Stimulated activated CD4-positive, alpha-beta T cell treated with anti-CD3 and anti-CD28 coated beads, TNF-alpha, amount 100 ng/mL, for 24 hours (primary cell): ENCODE data around the gene RELA.
"Not testable (repeated sequence)": the region's sequence is repeated elsewhere in the genome, so short reads cannot be mapped to it uniquely, and the experiment has no call there.

Experiments
- DNase-seq, 3 experiments: peaks; one replicate each; pipeline ENCODE4 v3.0.0-alpha.2; 2020; ENCODE audit warnings: low read depth in 3 of 3

The RELA gene

DNA sequence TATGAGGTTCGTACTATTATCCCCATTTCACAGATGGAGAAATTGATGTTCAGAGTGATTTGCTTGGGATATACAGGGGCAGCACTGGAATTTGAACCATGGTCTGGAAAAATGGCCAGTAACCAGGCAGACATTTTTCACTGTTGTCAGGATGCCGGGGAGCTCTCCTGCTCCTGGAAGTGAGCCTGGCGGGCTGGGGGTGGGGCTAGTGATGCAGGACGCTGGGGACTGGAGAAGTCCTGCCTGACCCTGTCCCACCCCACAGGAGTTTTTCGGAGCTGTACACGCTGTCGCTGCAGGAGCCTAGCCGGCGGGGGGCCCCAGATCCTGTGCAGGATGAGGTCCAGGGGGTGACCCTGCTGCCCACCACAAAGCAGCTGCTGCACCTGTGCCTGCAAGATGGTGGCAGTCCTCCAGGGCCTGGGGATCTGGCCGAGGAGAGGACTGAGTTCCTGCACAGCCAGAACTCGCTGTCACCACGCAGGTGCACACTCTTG is 13.7 kb downstream of the RELA start:
- no peak for DNase-seq

DNA sequence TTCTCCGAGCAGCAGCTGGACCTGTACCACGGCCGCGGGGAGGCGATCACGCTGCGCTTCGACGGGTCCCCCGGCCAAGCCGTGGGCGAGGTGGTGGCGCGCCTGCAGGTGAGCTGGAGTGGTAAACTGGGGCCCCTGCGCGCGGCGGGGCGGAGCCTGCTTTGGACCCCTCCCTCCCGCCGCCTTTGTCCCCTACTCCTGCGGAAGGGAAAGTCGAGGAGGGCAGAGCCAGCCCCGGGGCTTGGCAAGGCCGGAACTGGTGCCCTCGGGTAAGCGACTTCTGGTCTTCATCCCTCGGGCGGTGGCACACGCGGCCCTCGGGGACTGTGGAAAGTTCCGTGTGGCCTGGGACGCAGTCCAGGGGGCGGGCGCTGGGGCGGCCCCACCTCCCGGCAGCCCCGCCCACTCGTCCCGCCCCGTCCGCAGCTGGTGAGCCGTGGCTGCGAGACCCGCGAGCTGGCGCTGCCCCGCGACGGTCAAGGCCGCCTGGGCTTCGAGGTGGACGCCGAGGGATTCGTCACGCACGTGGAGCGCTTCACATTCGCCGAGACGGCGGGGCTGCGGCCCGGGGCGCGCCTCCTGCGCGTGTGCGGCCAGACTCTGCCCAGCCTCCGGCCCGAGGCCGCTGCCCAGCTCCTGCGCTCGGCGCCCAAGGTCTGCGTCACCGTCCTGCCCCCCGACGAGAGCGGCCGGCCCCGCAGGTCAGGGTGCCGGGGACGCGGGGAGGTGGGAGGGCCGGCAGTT is 15.6 kb downstream of the RELA start:
- DNase-seq, result no peak

GRCh38 chr11:65646288-65646957 is 16.3 kb downstream of the RELA start:
- no peak for DNase-seq

GRCh38 chr11:65645710-65646109 is 17.0 kb downstream of the RELA start:
- DNase-seq, result no peak

- DNase-seq, result no peak
These were observed 17.9 kb downstream of the RELA start for GRCh38 chr11:65644837-65645236.

DNA sequence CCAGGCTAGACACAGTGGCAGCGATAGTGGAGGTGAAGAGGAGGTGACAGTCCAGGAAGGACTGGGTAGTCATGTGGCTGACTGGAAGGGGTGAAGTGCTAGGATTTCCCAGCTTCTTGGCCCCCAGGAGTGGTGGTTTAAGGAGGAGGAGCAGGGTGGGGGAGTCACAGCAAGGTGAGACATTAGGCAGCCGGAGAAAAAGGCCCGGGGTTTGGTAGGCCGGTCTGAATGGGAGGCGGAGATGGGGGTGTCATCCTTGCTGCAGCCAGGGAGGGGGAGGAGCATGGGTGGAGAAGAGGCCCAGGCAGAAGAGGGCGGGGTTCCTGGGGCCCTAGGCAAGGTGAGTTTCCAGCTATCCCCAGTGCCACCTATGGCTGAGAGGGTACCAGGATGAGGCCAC is 18.7 kb downstream of the RELA start:
- peak in 1 of 3 experiments; percentile 43 for DNase-seq

GRCh38 chr11:65642014-65642671 is 20.6 kb downstream of the RELA start:
- DNase-seq, result peak in 1 of 3 experiments; percentile 26

DNA sequence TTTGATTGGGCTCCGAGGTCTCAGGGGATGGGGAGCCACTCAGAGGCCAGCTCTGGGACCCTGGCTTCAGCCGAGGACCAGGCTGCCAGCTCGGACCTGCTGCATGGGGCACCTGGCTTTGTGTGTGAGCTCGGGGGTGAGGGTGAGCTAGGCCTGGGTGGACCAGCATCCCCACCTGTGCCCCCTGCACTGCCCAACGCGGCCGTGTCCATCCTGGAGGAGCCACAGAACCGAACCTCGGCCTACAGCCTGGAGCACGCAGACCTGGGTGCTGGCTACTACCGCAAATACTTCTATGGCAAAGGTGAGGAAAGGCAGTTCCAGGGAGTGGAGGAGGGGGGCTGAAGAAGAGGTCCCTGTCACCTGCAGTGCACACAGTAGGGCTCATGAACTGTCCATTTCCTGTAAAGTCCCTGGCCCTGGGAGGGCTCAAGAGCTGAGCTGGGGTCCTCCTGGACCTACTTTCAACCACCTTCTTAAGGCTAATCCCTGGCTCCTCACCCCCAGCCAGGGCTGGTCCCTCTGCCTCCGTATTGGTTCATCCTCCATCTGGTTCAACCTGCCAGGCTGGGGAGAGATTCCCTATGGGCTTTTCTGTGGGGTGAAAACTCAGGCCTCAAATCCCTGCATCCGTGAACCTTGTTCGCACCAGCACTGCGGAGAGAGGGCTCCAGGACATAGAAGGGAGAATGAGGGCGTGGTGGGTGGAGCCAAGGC is 21.3 kb downstream of the RELA start:
- DNase-seq, result no peak

DNA sequence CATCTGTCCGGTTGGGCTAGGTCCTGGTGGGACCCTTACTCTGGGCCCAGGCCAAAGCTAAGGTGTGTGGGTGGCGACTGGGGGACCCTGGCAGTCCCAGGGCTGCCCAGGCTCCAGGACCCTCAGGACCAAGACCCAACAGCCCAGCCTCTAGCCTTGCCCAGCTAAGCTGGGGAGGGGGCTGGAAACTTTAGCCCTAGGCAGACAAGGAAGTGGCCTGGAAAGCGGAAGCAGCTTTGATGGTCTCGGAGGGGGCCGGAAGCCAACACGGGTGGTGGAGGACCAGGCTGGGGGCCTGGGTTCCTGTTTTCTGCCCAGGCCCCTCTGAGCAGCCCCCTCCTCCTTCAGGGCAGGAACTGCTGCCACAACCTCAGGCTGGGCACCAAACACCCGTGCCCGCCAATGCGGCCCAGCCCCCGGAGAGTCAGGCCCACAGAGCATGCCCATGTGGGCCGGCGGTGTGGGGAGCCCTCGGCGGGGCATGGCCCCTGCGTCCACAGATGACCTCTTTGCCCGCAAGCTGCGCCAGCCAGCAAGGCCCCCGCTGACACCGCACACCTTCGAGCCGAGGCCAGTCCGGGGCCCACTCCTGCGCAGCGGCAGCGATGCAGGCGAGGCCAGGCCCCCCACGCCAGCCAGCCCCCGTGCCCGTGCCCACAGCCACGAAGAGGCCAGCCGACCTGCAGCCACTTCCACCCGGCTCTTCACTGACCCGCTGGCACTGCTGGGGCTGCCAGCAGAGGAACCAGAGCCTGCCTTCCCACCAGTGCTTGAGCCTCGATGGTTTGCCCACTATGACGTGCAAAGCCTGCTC is 22.0 kb downstream of the RELA start:
- DNase-seq, result no peak

GRCh38 chr11:65639623-65640482 is 22.9 kb downstream of the RELA start:
- no peak for DNase-seq

DNA sequence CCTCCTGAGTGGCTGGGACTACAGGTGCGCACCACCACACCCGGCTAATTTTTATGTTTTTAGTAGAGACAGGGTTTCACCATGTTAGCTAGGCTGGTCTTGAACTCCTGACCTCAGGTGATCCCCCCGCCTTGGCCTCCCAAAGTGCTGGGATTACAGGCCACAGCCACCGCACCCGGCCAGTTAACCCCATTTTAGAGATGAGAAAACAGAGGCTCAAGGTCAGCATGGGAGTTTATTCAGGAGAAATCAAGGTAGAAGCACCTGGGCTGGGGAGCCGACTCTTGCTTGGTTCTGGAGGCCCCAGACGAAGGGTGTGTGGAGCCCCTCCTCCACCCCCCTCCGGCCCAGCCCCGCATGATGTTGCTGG is 23.5 kb downstream of the RELA start:
- DNase-seq, result not testable (repeated sequence)

DNA sequence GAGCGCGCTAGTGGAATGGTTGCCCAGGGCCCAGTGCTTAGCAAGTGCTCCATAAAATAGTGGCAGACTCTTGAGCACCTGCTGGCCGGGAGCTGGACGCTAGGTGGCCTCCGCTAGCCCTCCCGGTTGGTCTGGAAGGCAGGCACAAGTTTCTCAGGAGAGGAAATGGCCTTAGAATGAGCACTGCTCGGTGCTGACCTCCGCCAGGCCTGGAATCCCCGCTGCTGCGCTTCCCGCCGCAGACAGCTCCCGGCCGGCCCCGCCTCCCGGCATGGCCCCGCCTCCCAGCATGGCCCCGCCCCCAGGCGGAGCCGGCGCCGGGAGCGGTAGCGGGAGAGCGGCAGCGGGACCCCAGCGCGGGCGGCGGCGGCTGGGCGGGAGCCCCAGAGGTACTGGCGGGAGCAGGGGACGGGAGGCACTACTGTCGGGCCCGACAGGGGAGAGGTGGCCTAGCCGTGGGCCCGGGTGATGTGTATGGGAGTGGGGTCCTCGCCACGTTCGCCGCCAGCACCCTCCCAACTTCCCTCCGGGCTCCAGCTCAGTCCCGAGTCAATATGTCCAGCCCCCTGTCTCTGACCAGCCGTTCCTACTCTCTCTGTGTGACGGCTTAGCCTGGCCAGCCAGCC is 24.8 kb downstream of the RELA start, which contains the start of gene SIPA1:
Gene SIPA1 (plus strand): TSS at position 308 of the 626 bp plus-strand sequence. CDS start 2,821 bp downstream, outside the sequence.
- DNase-seq, result peak; percentile 44 to 78 (median 60)

DNA sequence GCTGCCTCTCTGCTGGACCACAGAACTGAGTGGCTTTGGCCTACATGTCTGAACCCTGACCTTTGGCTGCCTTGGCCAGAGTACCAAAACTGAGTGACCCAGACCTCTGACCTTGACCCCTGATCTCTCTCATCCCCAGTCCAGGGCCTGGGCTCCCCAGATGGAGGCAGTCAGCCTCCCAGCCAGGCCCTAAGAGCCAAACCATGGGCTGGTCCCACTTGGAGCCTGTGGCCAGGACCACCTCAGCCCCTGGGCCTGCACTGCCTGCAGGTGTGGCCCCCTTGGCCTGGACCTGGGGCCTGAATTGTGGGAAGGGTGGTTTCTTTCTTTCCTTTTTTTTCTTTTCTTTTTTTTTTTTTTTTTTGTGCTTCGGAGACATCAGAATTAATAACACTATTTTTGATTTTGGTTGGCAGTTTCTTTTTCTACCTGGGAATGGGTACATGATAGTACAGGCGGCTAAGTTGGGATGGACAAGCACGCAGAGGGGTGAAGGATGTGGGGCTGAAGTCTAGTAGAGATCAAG is 25.6 kb downstream of the RELA start:
- no peak for DNase-seq

DNA sequence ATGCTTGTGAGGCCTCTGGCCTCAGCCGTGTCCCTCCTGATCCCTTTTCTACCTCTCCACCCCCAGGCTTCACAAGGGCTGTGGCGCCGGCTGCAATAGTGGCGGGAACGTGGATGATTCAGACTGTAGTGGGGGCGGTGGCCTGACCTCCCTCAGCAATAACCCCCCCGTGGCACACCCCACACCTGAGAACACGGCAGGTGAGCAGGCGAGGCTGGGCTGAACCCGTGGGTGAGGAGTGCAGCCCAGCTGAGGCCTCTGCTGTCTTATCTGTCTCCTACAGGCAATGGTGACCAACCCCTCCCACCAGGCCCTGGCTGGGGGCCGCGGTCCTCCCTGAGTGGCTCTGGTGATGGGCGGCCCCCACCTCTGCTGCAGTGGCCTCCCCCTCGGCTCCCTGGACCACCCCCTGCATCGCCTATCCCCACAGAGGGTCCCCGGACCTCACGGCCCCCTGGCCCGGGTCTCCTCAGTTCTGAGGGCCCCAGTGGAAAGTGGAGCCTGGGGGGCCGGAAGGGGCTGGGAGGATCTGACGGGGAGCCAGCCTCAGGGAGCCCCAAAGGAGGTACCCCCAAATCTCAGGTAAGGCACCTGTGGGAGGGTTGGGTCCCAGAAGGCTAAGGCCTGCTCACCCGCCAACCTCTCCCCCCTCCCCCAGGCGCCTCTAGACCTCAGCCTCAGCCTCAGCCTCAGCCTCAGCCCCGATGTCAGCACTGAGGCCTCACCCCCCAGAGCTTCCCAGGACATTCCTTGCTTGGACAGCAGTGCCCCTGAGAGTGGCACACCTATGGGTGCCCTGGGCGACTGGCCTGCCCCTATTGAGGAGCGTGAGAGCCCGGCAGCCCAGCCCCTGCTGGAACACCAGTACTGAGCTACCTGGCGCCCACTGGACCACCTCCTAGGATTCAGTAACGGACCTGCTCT is 26.3 kb downstream of the RELA start:
- no peak for DNase-seq

DNA sequence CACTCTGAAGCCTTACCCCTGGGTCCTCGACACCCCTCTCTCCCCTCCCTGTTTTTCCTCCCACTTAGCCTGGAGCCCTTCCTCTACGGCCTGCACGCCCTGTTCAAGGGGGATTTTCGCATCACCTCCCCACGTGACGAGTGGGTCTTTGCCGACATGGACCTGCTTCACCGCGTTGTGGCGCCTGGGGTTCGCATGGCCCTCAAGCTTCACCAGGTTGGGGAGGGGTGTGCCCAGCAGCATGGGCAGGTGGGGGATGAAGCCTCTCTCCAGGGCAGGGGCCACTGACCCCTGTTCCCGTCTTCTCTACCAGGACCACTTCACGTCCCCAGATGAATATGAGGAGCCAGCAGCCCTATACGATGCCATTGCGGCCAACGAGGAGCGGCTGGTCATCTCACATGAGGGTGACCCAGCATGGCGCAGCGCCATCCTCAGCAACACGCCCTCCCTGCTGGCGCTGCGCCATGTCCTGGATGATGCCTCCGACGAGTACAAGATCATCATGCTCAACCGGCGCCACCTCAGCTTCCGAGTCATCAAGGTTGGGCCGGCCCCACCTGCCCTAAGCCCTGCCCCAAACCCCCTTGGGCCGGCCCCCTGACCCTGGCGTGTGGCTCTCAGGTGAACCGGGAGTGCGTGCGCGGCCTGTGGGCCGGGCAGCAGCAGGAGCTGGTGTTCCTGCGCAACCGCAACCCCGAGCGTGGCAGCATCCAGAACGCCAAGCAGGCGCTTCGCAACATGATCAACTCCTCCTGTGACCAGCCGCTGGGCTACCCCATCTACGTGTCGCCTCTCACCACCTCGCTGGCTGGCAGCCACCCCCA is 27.6 kb downstream of the RELA start:
- no peak for DNase-seq

DNA sequence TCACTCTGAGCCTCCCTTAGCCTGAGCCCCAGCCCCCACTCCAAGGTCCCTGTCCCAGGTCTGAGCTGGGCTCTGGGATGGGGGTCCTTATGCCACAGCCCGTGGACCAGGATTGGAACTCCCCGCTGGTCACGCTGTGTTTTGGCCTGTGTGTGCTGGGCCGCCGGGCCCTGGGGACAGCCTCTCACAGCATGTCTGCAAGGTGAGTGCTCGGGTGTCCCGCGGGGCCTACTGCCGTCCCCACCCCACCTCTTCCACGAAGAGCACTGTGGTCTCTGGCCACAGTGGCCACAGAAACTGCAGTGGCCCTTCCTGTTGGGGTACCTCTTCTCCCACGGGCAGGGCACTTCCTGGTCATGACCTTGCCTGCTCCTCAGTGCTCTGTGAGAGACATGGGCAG is 28.3 kb downstream of the RELA start:
- DNase-seq, result no peak

DNA sequence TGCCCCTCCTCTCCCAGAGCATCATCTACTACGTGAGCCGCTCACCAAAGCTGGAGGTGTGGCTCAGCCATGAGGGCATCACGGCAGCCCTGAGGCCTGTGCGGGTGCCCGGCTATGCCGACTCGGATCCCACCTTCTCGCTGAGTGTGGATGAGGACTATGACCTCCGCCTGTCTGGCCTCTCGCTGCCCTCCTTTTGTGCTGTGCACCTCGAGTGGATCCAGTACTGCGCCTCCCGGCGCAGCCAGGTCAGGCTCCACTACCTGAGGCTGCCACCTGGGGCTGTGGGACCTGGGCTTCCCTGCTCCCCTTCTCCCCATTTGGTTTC is 28.6 kb downstream of the RELA start:
- no peak for DNase-seq
